Measurements from ENCODE around the gene PGA5.

The PGA5 gene

DNA sequence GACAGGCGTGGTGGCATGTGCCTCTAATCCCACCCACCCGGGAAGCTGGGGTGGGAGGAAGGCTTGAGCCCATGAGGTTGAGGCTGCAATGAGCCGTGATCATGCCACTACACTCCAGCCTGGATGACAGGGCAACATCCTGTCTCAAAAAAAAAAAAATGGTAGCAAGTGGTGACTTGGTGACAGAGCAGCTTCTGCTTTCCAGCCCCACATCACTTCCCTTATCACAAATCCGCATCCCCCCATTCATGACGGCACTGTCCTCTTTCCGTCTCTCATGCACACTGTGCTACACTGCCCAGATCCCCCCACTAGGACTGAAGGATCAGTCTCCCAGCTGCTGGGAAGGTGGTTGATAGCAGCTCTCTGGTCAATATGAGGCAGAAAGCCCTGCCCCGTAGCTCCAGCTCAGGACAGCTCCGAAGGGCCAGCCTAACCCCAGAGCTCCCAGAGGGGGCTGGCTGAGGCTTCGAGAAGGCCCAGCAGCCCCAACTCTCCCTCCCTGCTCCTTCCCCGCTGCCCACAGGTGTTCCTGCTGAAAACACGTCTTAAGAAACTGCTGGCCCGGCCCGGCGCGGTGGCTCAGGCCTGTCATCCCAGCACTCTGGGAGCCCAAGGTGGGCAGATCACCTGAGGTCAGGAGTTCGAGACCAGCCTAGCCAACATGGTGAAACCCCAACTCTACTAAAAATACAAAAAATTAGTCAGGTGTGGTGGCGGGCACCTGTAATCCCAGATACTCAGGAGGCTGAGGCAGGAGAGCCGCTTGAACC is 15.9 kb downstream of the PGA5 start:
- peak; percentile 17 to 42 for DNase-seq (ENCODE audit: low read depth in 1 of 2, low spot score in 1 of 2)
- no peak for TF ChIP-seq REST (IDR thresholded peaks at IDR 0.05; ENCODE audit: insufficient replicate concordance, low read depth)
- TF ChIP-seq POLR2AphosphoS5 (IDR thresholded peaks at IDR 0.05; ENCODE audit: low read depth): no peak
- TF ChIP-seq SPI1 (IDR thresholded peaks at IDR 0.05; ENCODE audit: borderline replicate concordance, low read depth): peak; percentile 69
- TF ChIP-seq GABPA (IDR thresholded peaks at IDR 0.05; ENCODE audit: low read depth): no peak
- TF ChIP-seq, protein P1, sequence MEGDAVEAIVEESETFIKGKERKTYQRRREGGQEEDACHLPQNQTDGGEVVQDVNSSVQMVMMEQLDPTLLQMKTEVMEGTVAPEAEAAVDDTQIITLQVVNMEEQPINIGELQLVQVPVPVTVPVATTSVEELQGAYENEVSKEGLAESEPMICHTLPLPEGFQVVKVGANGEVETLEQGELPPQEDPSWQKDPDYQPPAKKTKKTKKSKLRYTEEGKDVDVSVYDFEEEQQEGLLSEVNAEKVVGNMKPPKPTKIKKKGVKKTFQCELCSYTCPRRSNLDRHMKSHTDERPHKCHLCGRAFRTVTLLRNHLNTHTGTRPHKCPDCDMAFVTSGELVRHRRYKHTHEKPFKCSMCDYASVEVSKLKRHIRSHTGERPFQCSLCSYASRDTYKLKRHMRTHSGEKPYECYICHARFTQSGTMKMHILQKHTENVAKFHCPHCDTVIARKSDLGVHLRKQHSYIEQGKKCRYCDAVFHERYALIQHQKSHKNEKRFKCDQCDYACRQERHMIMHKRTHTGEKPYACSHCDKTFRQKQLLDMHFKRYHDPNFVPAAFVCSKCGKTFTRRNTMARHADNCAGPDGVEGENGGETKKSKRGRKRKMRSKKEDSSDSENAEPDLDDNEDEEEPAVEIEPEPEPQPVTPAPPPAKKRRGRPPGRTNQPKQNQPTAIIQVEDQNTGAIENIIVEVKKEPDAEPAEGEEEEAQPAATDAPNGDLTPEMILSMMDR (IDR thresholded peaks at IDR 0.05; ENCODE audit: insufficient read depth, low read length): no peak
- Histone ChIP-seq H3K27me3 (ENCODE audit: insufficient read depth, poor library complexity, severe bottlenecking) (no peaks in the 10 kb centered on the region), H3K27ac (replicated peaks) (no peak overlapping the region), H3K4me3 (replicated peaks; ENCODE audit: insufficient read depth, low read length) (no peak overlapping the region)

DNA sequence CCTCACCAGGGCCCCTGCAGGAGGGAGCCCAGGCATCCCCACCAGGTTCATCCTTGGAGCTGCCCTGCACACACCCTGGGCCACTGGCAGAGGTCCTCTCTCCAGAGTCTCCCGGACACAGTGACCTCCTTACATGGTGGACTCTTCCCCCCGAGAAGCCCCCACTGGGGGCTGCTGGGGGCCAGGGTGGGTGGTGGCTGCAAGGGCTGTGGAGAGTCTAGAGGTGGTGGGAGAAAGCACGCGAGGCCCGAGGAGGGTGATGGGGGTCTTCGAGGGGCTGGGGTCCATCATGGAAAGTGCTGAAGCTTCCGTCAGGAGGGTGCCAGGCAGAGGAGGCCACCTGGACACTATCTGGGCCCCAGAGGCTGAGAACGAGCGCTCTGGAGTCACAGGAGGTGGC is 17.6 kb downstream of the PGA5 start:
- Histone ChIP-seq H3K4me3 (replicated peaks; ENCODE audit: insufficient read depth, low read length) (no peak overlapping the region), H3K27me3 (ENCODE audit: insufficient read depth, poor library complexity, severe bottlenecking) (no peaks in the 10 kb centered on the region), H3K27ac (replicated peaks) (no peak overlapping the region)
- no peak for DNase-seq (ENCODE audit: low read depth in 1 of 2, low spot score in 1 of 2)
- TF ChIP-seq SPI1 (IDR thresholded peaks at IDR 0.05; ENCODE audit: borderline replicate concordance, low read depth) (no peak), REST (IDR thresholded peaks at IDR 0.05; ENCODE audit: insufficient replicate concordance, low read depth) (no peak), GABPA (IDR thresholded peaks at IDR 0.05; ENCODE audit: low read depth) (no peak), POLR2AphosphoS5 (IDR thresholded peaks at IDR 0.05; ENCODE audit: low read depth) (no peak)
- TF ChIP-seq, protein P1 (IDR thresholded peaks at IDR 0.05; ENCODE audit: insufficient read depth, low read length): no peak

GRCh38 chr11:61259363-61259762 is 18.4 kb downstream of the PGA5 start:
- no peak for DNase-seq (ENCODE audit: low read depth in 1 of 2, low spot score in 1 of 2)

GRCh38 chr11:61264371-61264770 is 23.4 kb downstream of the PGA5 start:
- Histone ChIP-seq H3K27ac (replicated peaks) (no peak overlapping the region), H3K4me3 (replicated peaks; ENCODE audit: insufficient read depth, low read length) (no peak overlapping the region), H3K27me3 (ENCODE audit: insufficient read depth, poor library complexity, severe bottlenecking) (no peaks in the 10 kb centered on the region)
- no peak for DNase-seq (ENCODE audit: low read depth in 1 of 2, low spot score in 1 of 2)
- TF ChIP-seq SPI1 (IDR thresholded peaks at IDR 0.05; ENCODE audit: borderline replicate concordance, low read depth) (no peak), POLR2AphosphoS5 (IDR thresholded peaks at IDR 0.05; ENCODE audit: low read depth) (no peak)
- TF ChIP-seq, protein P1 (IDR thresholded peaks at IDR 0.05; ENCODE audit: insufficient read depth, low read length): no peak

More at GRCh38 chr11:61259363-61259762, 18.4 kb downstream of the PGA5 start:
- no peak overlapping the region for H3K4me3 ChIP-seq (replicated peaks; ENCODE audit: insufficient read depth, low read length)
- TF ChIP-seq GABPA (IDR thresholded peaks at IDR 0.05; ENCODE audit: low read depth): no peak
- no peak overlapping the region for H3K27ac ChIP-seq (replicated peaks)
- no peaks in the 10 kb centered on the region for H3K27me3 ChIP-seq (ENCODE audit: insufficient read depth, poor library complexity, severe bottlenecking)
